GM12878 (cell line): ENCODE measurements around the gene ABCG1. TPM values are rescaled to one million over a fixed set of nuclear protein-coding genes. Genes with fewer than 3 reads are reported as not detected.

Experiments
- KAT2A ChIP-seq: conservative IDR thresholded peaks from 2 replicates; pipeline ENCODE4 v1.6.1; 2011; ENCODE audit warnings: low read depth, low read length; ENCODE audit not compliant: control insufficient read depth
- polyA plus RNA-seq, 11 experiments: library from polyadenylated mRNA; depleted of rRNA in 4 of 11; unstranded in 6 of 11; stranded (reverse) in 5 of 11; fragments of >200 nt; fragmentation: Nextera tagmentation in 4 of 11; fragmentation: Illumina TruSeq in 1 of 11; extraction: Ambion mirVana in 4 of 11; extraction: Trizol in 1 of 11; gene quantifications; 1 replicate in 1 of 11; 2 replicates in 10 of 11; pipeline versions ENCODE4 v1.2.1 to v1.2.3, GENCODE V29; 2011 to 2016; ENCODE audit warnings: inconsistent platforms in 2 of 11, missing spikeins in 2 of 11, low read depth in 1 of 11
- total RNA-seq, 4 experiments: library from RNA; depleted of rRNA in 3 of 4; stranded (reverse); fragments of >200 nt in 3 of 4; fragmentation: Illumina TruSeq in 1 of 4; extraction: Trizol in 1 of 4; gene quantifications; 2 replicates each; pipeline versions ENCODE4 v1.2.1 to v1.2.3, GENCODE V29; 2013 to 2021
- TF ChIP-seq, protein P1 (sequence below): fragments of 450-650 bp; formaldehyde crosslinking; IDR thresholded peaks from 2 replicates; pipeline ENCODE4 v1.4.0; 2020; ENCODE audit warnings: mild to moderate bottlenecking, moderate library complexity
- TF ChIP-seq, protein P2 (sequence below): IDR thresholded peaks from 2 replicates; pipeline ENCODE4 v1.6.1; 2012; ENCODE audit warnings: low read depth, low read length, improper control_type of control experiment
- TF ChIP-seq, protein P3 (sequence below): fragments of 450-650 bp; IDR thresholded peaks from 2 replicates; pipeline ENCODE4 v1.6.1; 2014; ENCODE audit warnings: mild to moderate bottlenecking
- TF ChIP-seq, protein P4 (sequence below): fragments of 450-650 bp; IDR thresholded peaks from 2 replicates; pipeline ENCODE4 v1.6.1; 2018; ENCODE audit warnings: borderline replicate concordance, mild to moderate bottlenecking; ENCODE audit not compliant: partially characterized antibody

Gene ABCG1
- total and polyA plus RNA-seq, 10 of the 15 experiments (the other 5 are each of a cell fraction or from before 2014, with no cell fraction given), result 0.59 to 19.3 (median 5.7) TPM

- TF ChIP-seq, protein P1, sequence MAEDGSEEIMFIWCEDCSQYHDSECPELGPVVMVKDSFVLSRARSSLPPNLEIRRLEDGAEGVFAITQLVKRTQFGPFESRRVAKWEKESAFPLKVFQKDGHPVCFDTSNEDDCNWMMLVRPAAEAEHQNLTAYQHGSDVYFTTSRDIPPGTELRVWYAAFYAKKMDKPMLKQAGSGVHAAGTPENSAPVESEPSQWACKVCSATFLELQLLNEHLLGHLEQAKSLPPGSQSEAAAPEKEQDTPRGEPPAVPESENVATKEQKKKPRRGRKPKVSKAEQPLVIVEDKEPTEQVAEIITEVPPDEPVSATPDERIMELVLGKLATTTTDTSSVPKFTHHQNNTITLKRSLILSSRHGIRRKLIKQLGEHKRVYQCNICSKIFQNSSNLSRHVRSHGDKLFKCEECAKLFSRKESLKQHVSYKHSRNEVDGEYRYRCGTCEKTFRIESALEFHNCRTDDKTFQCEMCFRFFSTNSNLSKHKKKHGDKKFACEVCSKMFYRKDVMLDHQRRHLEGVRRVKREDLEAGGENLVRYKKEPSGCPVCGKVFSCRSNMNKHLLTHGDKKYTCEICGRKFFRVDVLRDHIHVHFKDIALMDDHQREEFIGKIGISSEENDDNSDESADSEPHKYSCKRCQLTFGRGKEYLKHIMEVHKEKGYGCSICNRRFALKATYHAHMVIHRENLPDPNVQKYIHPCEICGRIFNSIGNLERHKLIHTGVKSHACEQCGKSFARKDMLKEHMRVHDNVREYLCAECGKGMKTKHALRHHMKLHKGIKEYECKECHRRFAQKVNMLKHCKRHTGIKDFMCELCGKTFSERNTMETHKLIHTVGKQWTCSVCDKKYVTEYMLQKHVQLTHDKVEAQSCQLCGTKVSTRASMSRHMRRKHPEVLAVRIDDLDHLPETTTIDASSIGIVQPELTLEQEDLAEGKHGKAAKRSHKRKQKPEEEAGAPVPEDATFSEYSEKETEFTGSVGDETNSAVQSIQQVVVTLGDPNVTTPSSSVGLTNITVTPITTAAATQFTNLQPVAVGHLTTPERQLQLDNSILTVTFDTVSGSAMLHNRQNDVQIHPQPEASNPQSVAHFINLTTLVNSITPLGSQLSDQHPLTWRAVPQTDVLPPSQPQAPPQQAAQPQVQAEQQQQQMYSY (CRISPR knock-in tag), result no peak
- TF ChIP-seq, protein P2, sequence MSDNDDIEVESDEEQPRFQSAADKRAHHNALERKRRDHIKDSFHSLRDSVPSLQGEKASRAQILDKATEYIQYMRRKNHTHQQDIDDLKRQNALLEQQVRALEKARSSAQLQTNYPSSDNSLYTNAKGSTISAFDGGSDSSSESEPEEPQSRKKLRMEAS, result no peak
- TF ChIP-seq KAT2A, result no peak
- TF ChIP-seq, protein P3, sequence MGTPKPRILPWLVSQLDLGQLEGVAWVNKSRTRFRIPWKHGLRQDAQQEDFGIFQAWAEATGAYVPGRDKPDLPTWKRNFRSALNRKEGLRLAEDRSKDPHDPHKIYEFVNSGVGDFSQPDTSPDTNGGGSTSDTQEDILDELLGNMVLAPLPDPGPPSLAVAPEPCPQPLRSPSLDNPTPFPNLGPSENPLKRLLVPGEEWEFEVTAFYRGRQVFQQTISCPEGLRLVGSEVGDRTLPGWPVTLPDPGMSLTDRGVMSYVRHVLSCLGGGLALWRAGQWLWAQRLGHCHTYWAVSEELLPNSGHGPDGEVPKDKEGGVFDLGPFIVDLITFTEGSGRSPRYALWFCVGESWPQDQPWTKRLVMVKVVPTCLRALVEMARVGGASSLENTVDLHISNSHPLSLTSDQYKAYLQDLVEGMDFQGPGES, result no peak
- TF ChIP-seq, protein P4, sequence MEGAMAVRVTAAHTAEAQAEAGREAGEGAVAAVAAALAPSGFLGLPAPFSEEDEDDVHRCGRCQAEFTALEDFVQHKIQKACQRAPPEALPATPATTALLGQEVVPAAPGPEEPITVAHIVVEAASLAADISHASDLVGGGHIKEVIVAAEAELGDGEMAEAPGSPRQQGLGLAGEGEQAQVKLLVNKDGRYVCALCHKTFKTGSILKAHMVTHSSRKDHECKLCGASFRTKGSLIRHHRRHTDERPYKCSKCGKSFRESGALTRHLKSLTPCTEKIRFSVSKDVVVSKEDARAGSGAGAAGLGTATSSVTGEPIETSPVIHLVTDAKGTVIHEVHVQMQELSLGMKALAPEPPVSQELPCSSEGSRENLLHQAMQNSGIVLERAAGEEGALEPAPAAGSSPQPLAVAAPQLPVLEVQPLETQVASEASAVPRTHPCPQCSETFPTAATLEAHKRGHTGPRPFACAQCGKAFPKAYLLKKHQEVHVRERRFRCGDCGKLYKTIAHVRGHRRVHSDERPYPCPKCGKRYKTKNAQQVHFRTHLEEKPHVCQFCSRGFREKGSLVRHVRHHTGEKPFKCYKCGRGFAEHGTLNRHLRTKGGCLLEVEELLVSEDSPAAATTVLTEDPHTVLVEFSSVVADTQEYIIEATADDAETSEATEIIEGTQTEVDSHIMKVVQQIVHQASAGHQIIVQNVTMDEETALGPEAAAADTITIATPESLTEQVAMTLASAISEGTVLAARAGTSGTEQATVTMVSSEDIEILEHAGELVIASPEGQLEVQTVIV, result no peak
Measured at GRCh38 chr21:42239556-42239955, 20.6 kb downstream of the ABCG1 start (continued).
